ENCODE data around the gene SLC38A7.
"Not testable (repeated sequence)": the region's sequence is repeated elsewhere in the genome, so short reads cannot be mapped to it uniquely, and the experiment has no call there.

Gene SLC38A7

DNA sequence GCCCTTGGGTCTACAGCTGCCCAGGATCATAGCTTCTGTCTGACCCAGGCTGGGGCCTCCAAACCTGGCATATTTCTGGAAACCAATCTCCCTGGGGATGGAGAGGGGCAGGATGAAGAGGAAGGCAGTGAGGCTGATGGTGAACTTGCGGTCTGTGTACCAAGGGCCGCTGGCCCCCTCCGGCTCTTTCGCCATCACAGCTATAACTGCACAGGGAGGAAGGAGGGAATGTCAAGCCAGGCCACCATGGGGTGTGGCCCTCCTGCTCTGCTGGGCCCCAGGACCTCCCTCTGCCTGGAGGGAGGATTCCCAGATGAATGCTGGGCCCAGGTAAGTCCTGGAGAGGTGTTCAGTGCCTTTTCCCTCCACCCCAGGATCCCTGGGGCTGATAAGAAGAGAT is 6.3 kb downstream of the SLC38A7 start:
- DNase-seq: no peak

DNA sequence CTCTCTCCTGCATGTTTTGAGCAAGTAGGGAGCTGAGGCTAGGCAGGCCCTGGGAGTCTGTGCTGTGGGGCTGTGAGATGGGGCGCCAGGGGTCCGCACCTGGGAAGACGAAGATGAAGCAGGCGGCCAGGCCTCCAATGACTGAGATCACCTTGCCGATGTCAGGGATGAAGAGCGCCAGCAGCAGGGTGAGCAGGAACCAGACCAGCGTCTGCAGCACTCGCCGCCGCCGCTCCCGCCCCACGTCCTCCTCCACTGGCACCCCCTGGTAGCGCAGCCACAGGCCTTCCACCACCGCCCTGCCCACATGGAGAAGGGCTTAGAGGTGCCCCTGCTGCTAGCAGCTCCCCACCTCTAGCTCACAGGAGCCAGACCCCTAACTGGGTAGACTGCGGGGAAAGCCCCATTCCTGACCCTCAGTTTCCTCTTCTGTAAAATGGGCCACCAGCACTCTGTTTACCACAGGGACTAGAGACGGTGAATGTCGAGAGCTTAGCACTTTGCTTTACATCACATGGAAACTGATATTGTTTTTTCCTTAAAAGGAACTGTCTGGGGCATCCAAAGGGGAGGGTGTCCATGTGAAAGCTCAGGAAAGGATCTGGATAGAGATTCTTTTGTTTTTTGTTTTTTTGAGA is 13.5 kb downstream of the SLC38A7 start:
- no peak for DNase-seq

- no peak for DNase-seq
Measured at GRCh38 chr16:58670177-58670576, 14.4 kb downstream of the SLC38A7 start.

DNA sequence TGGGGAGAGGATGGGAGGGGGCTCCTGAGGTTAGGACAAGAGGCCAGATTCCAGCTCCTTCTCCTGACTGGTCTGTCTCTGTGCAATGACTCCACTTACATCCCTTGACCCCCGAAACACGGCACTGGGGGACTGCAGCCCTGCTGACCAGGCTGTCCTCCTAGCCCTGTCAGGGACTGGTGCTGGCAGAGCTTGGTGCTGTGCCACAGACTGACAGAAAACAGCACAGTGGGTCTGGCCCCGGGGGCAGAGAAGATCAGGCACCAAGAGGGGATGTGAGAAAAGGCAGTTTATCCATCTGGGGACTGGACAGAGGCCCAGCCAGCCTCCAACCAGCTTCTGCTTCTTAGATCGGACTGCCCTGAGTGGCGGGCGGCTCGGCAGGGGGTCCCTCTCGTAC is 19.4 kb downstream of the SLC38A7 start:
- DNase-seq: no peak

GRCh38 chr16:58661199-58661830 is 23.3 kb downstream of the SLC38A7 start:
- peak; percentile 5 for DNase-seq

GRCh38 chr16:58659911-58660310 is 24.7 kb downstream of the SLC38A7 start:
- not testable (repeated sequence) for DNase-seq

DNA sequence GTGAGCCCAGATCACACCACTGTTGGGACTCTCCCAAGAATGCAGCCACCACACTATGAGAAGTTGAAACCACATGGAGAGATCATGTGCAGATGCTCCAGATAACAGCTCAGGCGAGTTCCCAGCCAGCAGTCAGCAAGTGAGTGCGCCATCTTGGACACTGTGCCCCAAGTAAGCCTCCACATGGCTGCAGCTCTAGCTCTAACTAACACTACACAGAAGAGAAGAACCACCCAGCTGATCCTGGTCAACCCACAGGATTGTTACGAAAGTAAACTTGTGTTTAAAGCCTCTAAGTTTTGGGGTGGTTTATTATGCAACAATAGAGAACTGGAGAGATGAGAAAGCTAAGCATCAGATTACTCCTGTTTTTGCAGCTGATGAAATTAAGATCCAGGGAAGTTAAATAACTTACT is 25.8 kb downstream of the SLC38A7 start:
- no peak for DNase-seq

GRCh38 chr16:58656899-58657298 is 27.7 kb downstream of the SLC38A7 start:
- no peak for DNase-seq

DNA sequence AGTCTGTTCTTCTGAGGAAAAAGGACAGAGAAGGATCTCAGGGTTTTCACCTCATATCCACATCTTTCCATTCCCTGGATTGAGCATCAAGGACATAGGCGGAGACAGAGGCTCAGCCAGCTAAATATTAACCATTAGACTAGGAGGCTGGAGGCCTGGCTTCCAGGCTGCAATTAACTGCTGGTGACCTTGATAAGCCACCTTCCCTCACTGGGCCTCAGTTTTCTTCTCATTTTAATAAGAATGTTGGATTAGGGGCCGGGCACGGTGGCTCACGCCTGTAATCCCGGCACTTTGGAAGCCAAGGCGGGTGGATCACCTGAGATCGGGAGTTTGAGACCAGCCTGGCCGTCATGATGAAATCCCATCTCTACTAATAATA is 29.4 kb downstream of the SLC38A7 start:
- DNase-seq: no peak

DNA sequence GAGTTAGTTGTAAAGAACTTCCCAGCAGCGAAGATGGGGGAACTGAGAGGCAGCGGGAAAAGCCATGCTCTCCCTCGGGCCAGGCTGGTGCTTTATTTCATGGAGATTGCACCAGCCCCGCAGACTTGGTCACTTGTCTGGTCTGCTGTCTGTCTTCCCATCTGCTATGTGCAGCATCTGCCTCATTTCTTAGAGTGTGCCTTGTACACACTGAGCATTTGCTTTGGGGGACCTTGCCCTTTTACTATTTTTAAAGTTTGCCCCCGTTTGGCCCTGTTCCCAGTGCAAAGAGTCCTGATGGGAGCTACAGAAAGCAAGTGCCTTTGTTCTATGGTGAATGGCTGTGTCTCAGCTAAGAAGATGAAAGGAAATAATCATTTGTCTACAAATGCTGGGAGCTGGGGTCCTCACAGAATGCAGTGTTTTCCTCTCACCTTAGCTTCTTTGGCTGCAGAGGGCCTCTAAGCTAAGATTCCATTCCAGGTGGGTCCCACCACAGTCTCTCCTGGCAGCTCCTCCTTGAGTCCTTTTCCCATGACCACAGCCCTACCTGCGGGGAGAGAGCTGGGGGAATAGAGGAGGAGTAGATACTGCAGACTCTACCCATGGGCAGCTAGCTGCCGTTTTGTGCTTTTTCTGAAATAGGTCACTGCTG is 29.9 kb downstream of the SLC38A7 start:
- DNase-seq: no peak

DNA sequence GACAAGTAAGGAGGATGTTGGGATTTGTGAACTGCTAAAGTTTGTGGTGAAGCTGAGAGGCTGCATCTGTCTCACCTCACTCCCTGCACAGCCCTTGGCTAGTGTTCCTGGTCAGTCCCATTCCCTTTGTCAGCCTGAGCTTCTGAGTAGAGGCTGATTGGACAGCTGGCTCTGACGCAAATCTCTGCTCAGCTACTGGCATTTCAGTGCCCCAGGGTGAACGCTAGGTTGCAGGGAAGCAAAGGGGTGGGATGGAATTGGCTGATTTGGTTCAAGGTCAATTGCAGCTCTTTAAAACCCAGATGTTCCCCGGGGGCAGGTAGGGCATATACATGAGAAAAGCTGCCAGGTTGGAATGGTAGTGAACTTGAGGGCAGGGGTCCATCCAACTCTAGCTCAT is 31.8 kb downstream of the SLC38A7 start:
- no peak for DNase-seq

DNA sequence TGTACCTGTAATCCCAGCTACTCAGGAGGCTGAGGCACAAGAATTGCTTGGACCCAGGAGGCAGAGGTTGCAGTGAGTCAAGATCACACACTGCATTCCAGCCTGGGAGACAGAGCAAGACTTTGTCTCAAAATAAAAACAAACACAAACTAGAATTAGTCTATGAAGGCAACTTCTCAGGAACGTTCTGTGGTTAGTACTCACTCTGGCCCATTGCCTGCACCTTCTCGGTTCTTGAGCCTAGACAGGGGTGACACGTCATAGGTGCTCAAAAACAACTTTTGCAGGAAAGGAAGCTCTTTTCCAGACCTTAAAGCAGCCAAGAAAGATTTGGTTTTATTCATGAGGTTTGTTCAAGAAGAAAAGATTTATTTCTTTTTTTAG is 32.6 kb downstream of the SLC38A7 start:
- no peak for DNase-seq

- no peak for DNase-seq
Measured at GRCh38 chr16:58649707-58650106, 34.9 kb downstream of the SLC38A7 start.

- no peak for DNase-seq
Measured at GRCh38 chr16:58647107-58647506, 37.5 kb downstream of the SLC38A7 start.

DNA sequence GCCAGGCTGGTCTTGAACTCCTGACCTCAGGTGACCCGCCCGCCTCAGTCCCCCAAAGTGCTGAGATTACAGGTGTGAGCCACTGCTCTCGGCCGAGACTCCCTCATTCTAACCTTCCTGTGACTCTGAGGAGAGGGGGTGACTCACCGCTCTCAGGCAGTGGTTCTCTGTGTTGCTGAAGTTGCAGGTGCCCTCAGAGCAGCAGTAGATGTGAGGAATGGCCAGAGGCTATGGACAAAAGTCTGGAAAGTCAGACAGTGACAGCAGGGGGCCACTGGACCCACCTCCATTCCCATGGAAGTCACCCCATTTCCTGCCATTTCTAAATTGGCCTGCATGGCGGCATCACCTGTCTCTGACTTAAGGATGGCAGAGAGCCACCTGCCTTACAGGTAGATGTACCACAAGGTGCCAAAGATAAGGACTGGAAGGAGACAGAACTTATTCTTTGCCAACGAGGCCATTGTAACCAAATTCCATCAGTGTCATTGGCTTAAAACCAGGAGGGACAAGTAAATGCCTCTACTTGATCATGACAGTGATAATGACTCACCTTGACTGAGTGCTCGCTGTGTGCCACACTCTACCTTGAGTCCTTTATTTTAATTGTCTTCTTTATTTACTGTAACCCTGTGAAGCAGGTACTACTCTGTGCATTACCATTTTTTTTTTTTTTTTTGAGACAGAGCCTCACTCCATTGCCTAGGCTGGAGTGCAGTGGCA is 39.6 kb downstream of the SLC38A7 start:
- DNase-seq: no peak

- DNase-seq: no peak
Measured at GRCh38 chr16:58644108-58644507, 40.5 kb downstream of the SLC38A7 start.

- no peak for DNase-seq
Measured at GRCh38 chr16:58640949-58641348, 43.6 kb downstream of the SLC38A7 start.

GRCh38 chr16:58639836-58640235 is 44.7 kb downstream of the SLC38A7 start:
- no peak for DNase-seq

DNA sequence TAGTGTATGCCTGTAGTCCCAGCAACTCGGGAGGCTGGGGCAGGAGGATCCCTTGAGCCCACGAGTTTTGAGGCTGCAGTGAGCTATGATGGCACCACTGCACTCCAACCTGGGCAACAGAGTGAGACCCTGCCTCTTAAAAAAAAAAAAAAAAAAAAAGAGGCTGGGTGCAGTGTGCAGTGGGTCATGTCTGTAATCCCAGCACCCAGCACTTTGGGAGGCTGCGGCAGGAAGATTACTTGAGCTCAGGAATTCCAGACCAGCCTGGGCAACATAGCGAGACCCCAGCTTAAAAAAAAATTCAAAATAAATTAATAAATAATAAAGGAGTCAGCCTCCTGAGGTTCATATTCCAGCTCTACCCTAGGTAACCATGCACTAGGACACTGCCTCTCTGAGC is 45.3 kb downstream of the SLC38A7 start:
- DNase-seq: no peak

DNA sequence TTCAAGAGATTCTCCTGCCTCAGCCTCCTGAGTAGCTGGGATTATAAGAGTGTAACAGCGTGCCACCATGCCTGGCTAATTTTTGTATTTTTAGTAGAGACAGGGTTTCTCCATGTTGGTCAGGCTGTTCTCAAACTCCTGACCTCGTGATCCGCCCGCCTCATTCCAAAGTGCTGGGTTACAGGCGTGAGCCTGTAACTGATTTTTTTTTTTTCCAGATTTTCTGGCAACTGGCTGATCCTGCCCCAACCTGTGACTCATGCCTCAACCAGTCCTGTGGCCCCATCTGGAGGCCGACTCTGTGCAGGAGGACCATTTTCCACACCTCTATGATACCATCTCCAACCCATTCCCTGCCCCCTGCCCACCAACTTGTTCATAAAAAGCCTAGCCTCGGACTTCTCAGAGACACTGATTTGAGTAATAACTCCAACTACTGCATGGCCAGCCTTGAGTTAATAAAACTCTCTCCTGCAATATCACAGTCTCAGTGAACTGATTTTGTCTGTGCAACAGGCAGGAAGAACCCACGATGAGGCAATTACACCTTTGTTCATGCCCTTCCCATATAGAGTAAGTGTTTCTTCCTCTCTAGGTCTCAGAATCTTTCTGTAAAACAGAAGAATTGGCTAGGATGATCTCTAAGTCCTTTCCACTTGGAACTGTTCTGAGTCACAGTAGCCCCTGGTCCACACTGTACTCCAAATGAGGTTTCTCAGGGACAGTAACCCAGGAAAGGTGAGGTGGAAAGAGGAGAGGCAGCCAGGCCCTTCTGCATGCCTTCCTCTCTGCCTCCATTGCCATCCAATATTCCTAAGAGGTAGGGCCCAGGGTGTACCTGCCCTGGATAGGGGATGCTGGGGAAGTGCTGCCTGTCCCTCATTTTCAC is 46.2 kb downstream of the SLC38A7 start:
- DNase-seq: no peak

DNA sequence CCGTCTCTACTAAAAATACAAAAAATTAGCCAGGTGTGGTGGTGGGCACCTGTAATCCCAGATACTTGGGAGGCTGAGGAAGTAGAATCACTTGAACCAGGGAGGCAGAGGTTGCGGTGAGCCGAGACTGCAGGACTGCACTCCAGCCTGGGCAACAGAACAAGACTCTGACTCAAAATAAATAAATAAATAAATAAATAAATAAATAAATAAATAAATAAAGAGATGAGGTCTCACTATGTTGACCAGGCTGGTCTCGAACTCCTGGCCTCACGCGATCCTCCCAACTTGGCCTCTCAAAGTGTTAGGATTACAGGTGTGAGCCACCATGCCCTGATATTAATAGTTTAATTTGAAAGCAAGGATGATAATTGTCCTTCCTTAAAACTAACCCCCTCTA is 47.5 kb downstream of the SLC38A7 start:
- DNase-seq: not testable (repeated sequence)

GRCh38 chr16:58636466-58636865 is 48.1 kb downstream of the SLC38A7 start:
- DNase-seq: no peak

DNA sequence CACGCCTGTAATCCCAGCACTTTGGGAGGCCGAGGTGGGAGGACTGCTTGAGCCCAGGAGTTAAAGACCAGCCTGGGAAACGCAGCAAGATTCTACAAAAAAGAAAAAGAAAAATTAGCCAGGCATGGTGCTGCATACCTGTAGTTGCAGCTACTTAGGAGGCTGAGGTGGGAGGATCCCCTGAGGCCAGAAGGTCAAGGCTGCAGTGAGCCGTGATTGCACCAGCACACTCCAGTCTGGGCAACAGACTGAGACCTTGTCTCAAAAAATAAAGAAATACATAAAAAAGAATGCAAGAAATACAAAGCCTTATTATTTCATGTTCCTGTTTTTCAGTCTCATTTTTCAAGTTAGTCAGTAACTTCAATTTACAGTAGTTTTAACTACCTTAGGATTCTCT is 49.1 kb downstream of the SLC38A7 start:
- DNase-seq: no peak

All from DMS79 treated with DMSO at 0.1 percent for 48 hours (cell line).